Kidney capillary endothelial cell (primary cell): ENCODE measurements around the gene KDM4F.
"Not testable (repeated sequence)": the region's sequence is repeated elsewhere in the genome, so short reads cannot be mapped to it uniquely, and the experiment has no call there.

Experiments used
- DNase-seq: peaks from one replicate; pipeline ENCODE4 v3.0.0-alpha.2; 2018; ENCODE audit warnings: low spot score

Gene KDM4F

GRCh38 chr11:95049122-95049521, at the start of gene KDM4F:
KDM4F (plus strand) TSS chr11:95049422.
- not testable (repeated sequence) for DNase-seq

GRCh38 chr11:95003716-95004115, 45.5 kb upstream of the KDM4F start:
- no peak for DNase-seq

- DNase-seq, result no peak
These were observed 43.6 kb upstream of the KDM4F start for GRCh38 chr11:95005642-95006041.

GRCh38 chr11:95011376-95011775, 37.8 kb upstream of the KDM4F start:
- DNase-seq, result no peak

GRCh38 chr11:95014184-95014821, 34.9 kb upstream of the KDM4F start:
- no peak for DNase-seq

GRCh38 chr11:95016139-95016538, 33.1 kb upstream of the KDM4F start:
- DNase-seq, result no peak

GRCh38 chr11:95021468-95021867, 27.8 kb upstream of the KDM4F start:
- DNase-seq, result not testable (repeated sequence)

GRCh38 chr11:95024958-95025357, 24.3 kb upstream of the KDM4F start, which contains the start of gene KDM4E:
KDM4E (plus strand) TSS chr11:95025258; CDS start chr11:95025558, 300 bp downstream.
- DNase-seq, result no peak

GRCh38 chr11:95025594-95025993, 23.6 kb upstream of the KDM4F start:
- not testable (repeated sequence) for DNase-seq

GRCh38 chr11:95028357-95028756, 20.9 kb upstream of the KDM4F start:
- no peak for DNase-seq

GRCh38 chr11:95033051-95033450, 16.2 kb upstream of the KDM4F start:
- DNase-seq, result no peak

GRCh38 chr11:95035316-95035715, 13.9 kb upstream of the KDM4F start:
- DNase-seq, result no peak

GRCh38 chr11:95037356-95038035, 11.7 kb upstream of the KDM4F start:
- not testable (repeated sequence) for DNase-seq

- DNase-seq, result no peak
These were observed 7.0 kb upstream of the KDM4F start for GRCh38 chr11:95042239-95042638.

GRCh38 chr11:95042906-95043305, 6.3 kb upstream of the KDM4F start:
- no peak for DNase-seq

GRCh38 chr11:95044010-95044409, 5.2 kb upstream of the KDM4F start:
- DNase-seq, result no peak

GRCh38 chr11:95045812-95046211, 3.4 kb upstream of the KDM4F start:
- DNase-seq, result no peak

- no peak for DNase-seq
These were observed 1.5 kb downstream of the KDM4F start for GRCh38 chr11:95050595-95051202.

GRCh38 chr11:95054356-95054755, 5.1 kb downstream of the KDM4F start:
- no peak for DNase-seq

GRCh38 chr11:95055283-95055897, 6.2 kb downstream of the KDM4F start:
- no peak for DNase-seq

GRCh38 chr11:95057959-95058358, 8.7 kb downstream of the KDM4F start:
- no peak for DNase-seq

- no peak for DNase-seq
These were observed 9.4 kb downstream of the KDM4F start for GRCh38 chr11:95058621-95059020.

GRCh38 chr11:95059046-95059445, 9.8 kb downstream of the KDM4F start:
- no peak for DNase-seq
